Measurements from ENCODE around the gene CYTH3.

Gene CYTH3

DNA sequence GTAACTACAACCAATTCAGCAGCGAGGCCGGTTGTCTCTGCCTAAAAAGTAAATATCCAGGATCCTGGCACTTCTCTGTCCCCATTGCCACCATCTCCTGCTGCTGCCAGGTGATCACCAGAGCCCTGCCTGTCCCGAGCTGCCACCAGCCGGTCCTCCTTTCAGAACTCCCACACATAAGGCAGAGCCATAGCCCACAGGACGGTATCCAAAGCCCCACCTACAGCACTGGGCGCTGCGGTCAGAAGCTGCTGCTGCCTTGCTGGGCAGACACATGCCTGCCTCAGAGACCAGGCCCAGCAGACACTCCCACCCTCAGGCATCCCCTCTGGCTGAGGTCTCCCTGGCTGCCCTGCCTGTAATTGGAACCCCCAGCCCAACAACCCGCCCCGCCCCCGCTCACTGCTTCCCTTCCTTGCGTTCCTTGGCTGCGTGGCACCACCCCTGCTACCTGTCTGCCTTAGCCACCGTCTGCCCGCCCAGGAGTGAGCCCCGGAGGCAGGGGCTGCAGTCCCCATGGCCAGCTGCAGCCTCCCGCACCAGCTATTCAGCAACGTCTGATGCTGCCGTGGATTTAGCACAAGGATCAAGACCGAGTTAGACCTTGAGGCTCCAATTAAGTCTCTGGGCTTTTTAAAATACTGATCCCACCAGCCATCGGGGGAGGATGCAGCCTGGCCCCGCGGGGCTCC lies 100.7 kb downstream of the CYTH3 start:
- Histone ChIP-seq H3K9me3 (ENCODE audit: control insufficient read depth, insufficient read depth, low read depth, low read length) (no peaks in the 10 kb centered on the region), H3K4me3 (ENCODE audit: low read depth, low read length) (no peak overlapping the region), H3K27me3 (ENCODE audit: control insufficient read depth, insufficient read depth, low read length) (no peaks in the 10 kb centered on the region), H3K4me1 (ENCODE audit: control insufficient read depth, insufficient read depth, low read length) (peaks cover 18% of the 10 kb centered on the region), H3K9ac (ENCODE audit: low read length) (peak overlapping the region; percentile 29), H3K27ac (ENCODE audit: low read depth, low read length) (no peak overlapping the region), H3K36me3 (ENCODE audit: control insufficient read depth, insufficient read depth, low read length) (peaks cover 6% of the 10 kb centered on the region; the same call in 1 of the 2 replicates)

DNA sequence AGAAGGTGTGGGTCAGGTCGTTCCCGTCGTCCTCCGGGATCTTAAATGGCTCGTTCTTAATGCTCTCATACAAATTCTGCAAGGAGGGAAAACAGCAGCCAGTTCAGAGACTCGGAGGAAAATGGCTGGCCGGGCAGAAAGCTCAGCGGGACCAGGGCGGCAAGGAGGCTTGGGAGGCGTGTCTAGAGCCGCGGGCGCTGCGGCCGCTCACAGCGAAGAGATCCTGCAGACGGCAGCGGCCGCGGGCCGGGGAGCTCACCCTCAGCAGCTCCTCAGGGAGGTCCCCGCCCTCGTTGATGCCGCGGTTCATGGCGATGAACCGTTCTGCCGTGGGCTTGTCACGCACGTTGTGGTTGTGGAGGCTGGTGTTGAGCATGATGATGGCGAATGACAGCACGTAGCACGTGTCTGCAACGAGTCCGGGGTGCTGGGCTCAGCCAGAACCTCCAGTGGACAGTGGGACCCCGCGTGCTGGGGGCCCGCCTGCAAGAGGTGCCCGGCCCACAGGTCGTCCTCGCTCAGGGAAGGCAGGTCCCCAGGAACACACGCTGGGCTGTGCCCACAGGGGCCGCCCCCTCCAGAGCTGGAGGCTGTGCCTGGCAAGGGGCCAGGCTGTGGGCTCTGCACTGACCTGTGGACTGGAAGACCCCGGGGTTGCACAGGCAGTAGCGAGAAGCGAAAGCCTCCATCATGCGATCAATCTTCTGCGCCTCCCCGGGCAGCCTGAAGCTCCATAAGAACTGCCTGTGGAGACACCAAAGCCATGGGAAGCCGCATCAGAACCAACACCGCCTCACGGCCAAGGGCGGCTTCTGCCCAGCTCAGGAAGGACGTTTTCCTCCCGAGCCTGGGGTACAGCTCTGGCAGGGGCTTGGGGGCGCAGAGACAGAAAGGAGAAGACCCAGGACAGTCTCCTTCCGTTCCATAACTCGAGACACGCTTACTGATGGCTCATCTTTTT lies 101.6 kb downstream of the CYTH3 start:
- H3K27me3 ChIP-seq (ENCODE audit: control insufficient read depth, insufficient read depth, low read length) = no peaks in the 10 kb centered on the region
- no peak overlapping the region for H3K4me3 ChIP-seq (ENCODE audit: low read depth, low read length)

DNA sequence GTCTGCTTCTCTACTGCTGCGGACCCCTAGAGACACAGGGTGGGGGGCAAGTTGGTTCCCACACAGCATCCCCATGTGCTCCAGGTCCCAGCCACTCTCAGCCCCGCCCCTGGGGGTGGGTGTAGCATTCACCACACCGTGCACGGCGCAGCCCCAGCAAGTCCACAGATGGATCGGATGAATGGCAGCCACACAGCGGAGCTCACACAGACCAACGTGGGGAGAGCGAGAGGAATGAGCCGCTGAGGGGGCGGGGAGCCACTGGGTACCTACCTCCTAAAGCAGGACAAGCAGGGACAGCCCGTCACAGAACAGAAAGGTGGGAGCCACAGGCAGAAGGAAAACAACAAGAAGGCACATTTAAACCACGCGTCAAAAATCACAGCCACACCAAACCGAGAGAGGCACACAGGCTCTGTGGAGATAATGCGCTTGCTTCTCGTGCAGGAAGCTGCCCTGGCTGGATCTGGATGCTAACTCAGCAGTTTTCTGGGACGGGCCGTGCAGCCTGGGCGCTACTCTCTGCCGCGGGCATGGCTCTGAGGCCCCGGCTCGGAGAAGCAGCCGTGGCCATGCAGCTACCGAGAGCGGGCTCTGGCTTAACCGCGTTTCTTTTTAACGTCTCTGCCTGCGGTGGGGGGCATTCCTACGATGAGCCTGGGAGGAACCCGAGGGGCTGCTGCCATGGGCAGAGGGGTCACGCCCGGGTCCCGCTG lies 102.5 kb downstream of the CYTH3 start:
- H3K4me1 ChIP-seq (ENCODE audit: control insufficient read depth, insufficient read depth, low read length) = peaks cover 18% of the 10 kb centered on the region
- H3K9ac ChIP-seq (ENCODE audit: low read length) = no peak overlapping the region
- H3K36me3 ChIP-seq (ENCODE audit: control insufficient read depth, insufficient read depth, low read length) = peaks cover 3% of the 10 kb centered on the region; the same call in 1 of the 2 replicates
- H3K27me3 ChIP-seq (ENCODE audit: control insufficient read depth, insufficient read depth, low read length) = no peaks in the 10 kb centered on the region
- H3K4me3 ChIP-seq (ENCODE audit: low read depth, low read length) = no peak overlapping the region
- H3K27ac ChIP-seq (ENCODE audit: low read depth, low read length) = no peak overlapping the region
- no peaks in the 10 kb centered on the region for H3K9me3 ChIP-seq (ENCODE audit: control insufficient read depth, insufficient read depth, low read depth, low read length)

More for the DNA sequence above, 101.6 kb downstream of the CYTH3 start:
- no peak overlapping the region for H3K27ac ChIP-seq (ENCODE audit: low read depth, low read length)
- no peaks in the 10 kb centered on the region for H3K9me3 ChIP-seq (ENCODE audit: control insufficient read depth, insufficient read depth, low read depth, low read length)
- no peak overlapping the region for H3K9ac ChIP-seq (ENCODE audit: low read length)
- peaks cover 18% of the 10 kb centered on the region for H3K4me1 ChIP-seq (ENCODE audit: control insufficient read depth, insufficient read depth, low read length)
- 0 out of 2 replicates have a peak, but pooled peaks cover 3% of the 10 kb centered on the region for H3K36me3 ChIP-seq (ENCODE audit: control insufficient read depth, insufficient read depth, low read length)

DNA sequence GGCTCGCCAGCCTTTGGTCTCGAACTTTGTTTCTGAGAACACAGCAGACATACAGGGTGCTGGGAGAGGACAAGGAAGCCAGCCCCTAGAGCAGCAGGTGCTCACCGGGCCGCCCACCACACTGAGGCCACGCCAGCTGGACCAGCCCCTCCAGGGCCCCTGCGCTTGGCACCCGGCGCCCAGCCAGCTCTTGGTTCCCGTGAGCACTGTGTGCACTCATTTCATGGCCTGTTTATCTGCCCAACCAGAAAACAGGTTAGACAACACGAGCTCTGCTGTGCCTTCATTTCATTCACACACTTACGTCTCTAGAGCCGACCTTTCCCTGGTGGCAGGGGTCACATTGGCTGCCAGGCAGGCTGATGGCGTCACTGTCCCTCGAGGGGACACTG lies 104.0 kb downstream of the CYTH3 start:
- peaks cover 7% of the 10 kb centered on the region; the same call in 1 of the 2 replicates for H3K36me3 ChIP-seq (ENCODE audit: control insufficient read depth, insufficient read depth, low read length)
- H3K27ac ChIP-seq (ENCODE audit: low read depth, low read length) = no peak overlapping the region
- no peaks in the 10 kb centered on the region for H3K27me3 ChIP-seq (ENCODE audit: control insufficient read depth, insufficient read depth, low read length)
- H3K9ac ChIP-seq (ENCODE audit: low read length) = no peak overlapping the region
- H3K9me3 ChIP-seq (ENCODE audit: control insufficient read depth, insufficient read depth, low read depth, low read length) = no peaks in the 10 kb centered on the region
- peaks cover 21% of the 10 kb centered on the region for H3K4me1 ChIP-seq (ENCODE audit: control insufficient read depth, insufficient read depth, low read length)
- H3K4me3 ChIP-seq (ENCODE audit: low read depth, low read length) = no peak overlapping the region

DNA sequence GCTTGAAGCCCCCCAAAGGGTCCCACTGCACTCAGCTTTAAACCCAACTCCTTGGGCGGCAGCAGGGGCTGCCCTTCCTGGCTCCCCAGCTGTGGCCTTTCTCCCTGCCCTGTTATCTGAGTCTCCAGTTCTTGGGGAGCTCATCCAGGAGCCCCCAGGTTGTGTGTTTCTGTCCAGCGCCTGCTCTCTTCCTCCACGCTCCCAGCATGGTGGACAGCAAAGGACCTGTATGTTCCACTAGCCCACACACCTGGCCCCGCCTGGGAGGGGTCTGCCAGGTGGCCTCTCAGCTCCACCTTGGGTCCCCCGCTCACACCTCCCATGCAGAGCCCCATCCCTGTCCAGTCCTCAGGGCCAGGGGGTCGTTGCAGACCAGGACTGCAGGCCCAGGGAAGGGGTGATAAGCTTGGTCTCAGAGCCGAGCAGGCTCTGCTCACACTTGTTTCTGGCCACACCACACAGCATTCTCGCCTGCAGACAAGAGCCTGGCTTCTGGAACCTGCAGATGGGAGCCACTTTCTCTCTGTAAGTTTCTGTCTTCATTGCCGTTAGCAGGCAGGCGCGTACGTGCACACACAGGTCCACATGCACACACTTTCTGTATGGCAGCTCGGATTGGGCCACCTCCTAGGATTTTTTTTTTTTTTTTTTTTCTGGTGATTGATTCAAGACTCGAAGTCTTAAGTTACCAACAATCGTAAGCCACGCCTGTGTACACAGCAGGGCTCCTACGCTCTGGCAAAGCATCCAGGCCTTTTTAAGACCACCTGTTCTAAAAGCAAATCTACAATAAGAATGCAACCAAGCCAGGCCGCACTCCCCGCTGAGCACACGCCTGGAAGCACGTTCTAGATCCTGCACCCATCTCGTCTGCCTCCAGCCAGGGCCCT lies 104.6 kb downstream of the CYTH3 start:
- H3K27ac ChIP-seq (ENCODE audit: low read depth, low read length) = no peak overlapping the region
- H3K36me3 ChIP-seq (ENCODE audit: control insufficient read depth, insufficient read depth, low read length) = peaks cover 6% of the 10 kb centered on the region
- H3K27me3 ChIP-seq (ENCODE audit: control insufficient read depth, insufficient read depth, low read length) = no peaks in the 10 kb centered on the region
- peaks cover 21% of the 10 kb centered on the region for H3K4me1 ChIP-seq (ENCODE audit: control insufficient read depth, insufficient read depth, low read length)
- no peak overlapping the region for H3K4me3 ChIP-seq (ENCODE audit: low read depth, low read length)
- no peak overlapping the region for H3K9ac ChIP-seq (ENCODE audit: low read length)
- H3K9me3 ChIP-seq (ENCODE audit: control insufficient read depth, insufficient read depth, low read depth, low read length) = no peaks in the 10 kb centered on the region

DNA sequence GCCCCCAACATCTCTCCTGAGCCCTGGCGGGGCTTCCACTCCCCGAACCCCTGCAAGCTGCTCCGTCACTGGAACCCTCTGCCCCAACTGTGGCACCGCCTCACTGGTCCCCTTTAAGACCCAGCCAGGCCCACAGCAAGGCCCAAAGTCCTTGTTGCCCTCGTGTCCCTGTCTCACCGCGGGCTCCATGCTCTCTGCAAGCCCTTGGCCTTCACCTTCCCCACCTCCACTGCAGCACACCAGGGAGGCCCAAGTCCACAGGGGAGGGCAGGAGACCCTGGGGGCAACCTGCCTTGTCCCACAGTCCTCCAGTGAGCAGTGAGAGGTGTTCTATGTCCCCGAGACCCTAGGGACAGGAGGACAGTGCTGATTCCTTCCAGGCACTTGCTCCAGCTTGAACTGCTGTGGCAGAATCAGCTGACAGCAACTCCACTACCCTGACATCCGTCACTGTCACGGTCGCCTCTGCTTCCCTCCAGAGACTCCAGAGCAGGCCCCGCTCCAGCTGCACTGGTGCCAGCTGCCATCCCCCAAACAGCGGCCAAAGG lies 105.3 kb downstream of the CYTH3 start:
- Histone ChIP-seq H3K9ac (ENCODE audit: low read length) (no peak overlapping the region), H3K27me3 (ENCODE audit: control insufficient read depth, insufficient read depth, low read length) (no peaks in the 10 kb centered on the region), H3K4me1 (ENCODE audit: control insufficient read depth, insufficient read depth, low read length) (peaks cover 16% of the 10 kb centered on the region), H3K4me3 (ENCODE audit: low read depth, low read length) (no peak overlapping the region), H3K27ac (ENCODE audit: low read depth, low read length) (no peak overlapping the region), H3K36me3 (ENCODE audit: control insufficient read depth, insufficient read depth, low read length) (peaks cover 13% of the 10 kb centered on the region), H3K9me3 (ENCODE audit: control insufficient read depth, insufficient read depth, low read depth, low read length) (no peaks in the 10 kb centered on the region)

DNA sequence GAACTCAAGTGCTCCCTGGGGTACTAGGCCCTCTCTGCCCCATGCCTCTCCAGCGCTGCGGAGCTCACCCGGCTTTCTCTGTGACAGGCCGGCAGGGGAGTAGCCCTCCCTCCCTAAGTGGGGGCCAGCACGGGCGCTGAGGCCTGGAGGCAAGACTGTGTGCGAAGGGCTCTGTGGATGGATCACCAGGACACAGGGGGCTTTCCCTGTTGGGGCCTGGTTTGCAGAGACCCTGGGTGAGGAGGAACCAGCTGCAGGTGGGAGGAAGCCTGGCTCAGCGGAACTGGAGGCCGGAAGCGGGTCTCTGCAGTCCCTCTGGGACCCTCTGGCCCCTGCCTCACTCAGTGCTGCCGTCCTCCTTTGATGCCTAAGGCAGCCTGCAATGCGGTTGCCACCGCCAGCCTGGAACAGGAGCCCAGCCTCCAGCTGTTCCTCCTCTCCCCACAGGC lies 106.0 kb downstream of the CYTH3 start:
- Histone ChIP-seq H3K4me1 (ENCODE audit: control insufficient read depth, insufficient read depth, low read length) (peaks cover 10% of the 10 kb centered on the region), H3K27me3 (ENCODE audit: control insufficient read depth, insufficient read depth, low read length) (no peaks in the 10 kb centered on the region), H3K9ac (ENCODE audit: low read length) (no peak overlapping the region), H3K9me3 (ENCODE audit: control insufficient read depth, insufficient read depth, low read depth, low read length) (no peaks in the 10 kb centered on the region), H3K27ac (ENCODE audit: low read depth, low read length) (no peak overlapping the region), H3K4me3 (ENCODE audit: low read depth, low read length) (no peak overlapping the region), H3K36me3 (ENCODE audit: control insufficient read depth, insufficient read depth, low read length) (peaks cover 19% of the 10 kb centered on the region)

DNA sequence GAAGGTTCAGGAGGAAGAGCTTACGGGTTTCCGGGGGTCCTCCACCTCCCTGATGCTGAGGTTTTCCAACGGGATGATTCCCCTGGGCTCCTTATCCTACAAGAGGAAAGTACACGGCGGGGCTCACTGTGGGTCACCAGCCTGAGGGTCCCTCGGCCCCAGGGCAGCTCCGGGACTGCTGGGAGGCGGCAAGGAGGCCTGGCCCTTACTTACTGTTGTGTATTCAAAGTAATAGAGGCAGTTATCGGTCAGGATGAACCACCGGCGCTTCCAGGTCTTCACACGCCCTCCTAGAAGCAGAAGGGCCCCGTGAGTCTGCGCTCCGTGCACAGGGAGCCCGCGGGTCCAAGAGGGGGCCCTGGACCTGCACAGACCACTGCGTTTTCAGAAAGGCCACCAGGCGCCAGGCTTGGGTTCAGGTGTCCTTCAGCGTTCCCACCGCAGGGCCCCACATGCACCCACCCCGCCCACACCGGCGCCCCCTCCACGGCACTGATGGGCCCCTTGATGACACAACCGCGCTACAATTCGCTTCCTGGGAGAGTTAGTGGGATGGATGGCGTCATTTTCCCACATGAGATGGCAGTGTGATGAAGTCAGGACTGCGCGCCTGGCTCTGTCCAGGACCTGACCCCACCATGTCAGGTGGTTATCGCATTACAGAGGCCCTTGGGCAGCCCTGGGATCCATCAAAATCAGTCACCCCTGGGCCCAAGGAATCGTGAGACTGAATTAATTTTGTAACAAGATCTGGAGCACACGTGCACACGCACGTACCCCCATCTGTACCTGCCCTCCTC lies 106.7 kb downstream of the CYTH3 start:
- Histone ChIP-seq H3K4me3 (ENCODE audit: low read depth, low read length) (no peak overlapping the region), H3K4me1 (ENCODE audit: control insufficient read depth, insufficient read depth, low read length) (peaks cover 4% of the 10 kb centered on the region; the same call in 1 of the 2 replicates), H3K27me3 (ENCODE audit: control insufficient read depth, insufficient read depth, low read length) (no peaks in the 10 kb centered on the region), H3K27ac (ENCODE audit: low read depth, low read length) (no peak overlapping the region), H3K9ac (ENCODE audit: low read length) (no peak overlapping the region), H3K36me3 (ENCODE audit: control insufficient read depth, insufficient read depth, low read length) (peaks cover 27% of the 10 kb centered on the region), H3K9me3 (ENCODE audit: control insufficient read depth, insufficient read depth, low read depth, low read length) (no peaks in the 10 kb centered on the region)

DNA sequence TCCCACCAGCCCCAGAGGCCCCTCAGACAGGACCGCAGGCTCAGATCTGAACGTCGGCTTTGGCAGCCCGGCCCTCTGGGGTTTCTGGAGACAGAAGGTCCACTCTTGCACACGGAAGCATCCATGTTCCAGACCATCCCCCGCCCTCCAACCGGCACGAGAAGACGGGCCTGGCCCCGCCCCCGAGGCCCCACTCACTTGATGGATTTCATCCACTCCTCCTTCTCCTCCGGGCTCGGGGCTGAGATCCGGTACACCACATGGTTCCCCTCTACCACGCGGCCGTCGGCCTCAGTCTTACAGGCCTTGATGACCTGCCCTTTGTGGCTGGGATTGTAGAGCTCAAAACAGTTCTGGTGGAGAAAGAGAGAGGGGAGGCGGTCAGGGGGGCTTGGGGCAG lies 107.3 kb downstream of the CYTH3 start:
- Histone ChIP-seq H3K9ac (ENCODE audit: low read length) (no peak overlapping the region), H3K4me1 (ENCODE audit: control insufficient read depth, insufficient read depth, low read length) (peaks cover 4% of the 10 kb centered on the region; the same call in 1 of the 2 replicates), H3K36me3 (ENCODE audit: control insufficient read depth, insufficient read depth, low read length) (peaks cover 31% of the 10 kb centered on the region), H3K9me3 (ENCODE audit: control insufficient read depth, insufficient read depth, low read depth, low read length) (no peaks in the 10 kb centered on the region), H3K27me3 (ENCODE audit: control insufficient read depth, insufficient read depth, low read length) (no peaks in the 10 kb centered on the region), H3K4me3 (ENCODE audit: low read depth, low read length) (no peak overlapping the region), H3K27ac (ENCODE audit: low read depth, low read length) (no peak overlapping the region)

All from HUES6 (cell line).